HEK293 (cell line): ENCODE measurements around the gene GALNT2.

Source experiments
- CTCF ChIA-PET: fragments of 350-600 bp; formaldehyde crosslinking; extraction: SDS; loops from one replicate; lab custom pipeline; 2021; ENCODE audit warnings: antibody characterized with exemption; lab: Yijun Ruan, JAX
- POLR2A ChIA-PET: fragments of 300-600 bp; formaldehyde crosslinking; extraction: SDS; loops from one replicate; lab custom pipeline; 2020; ENCODE audit warnings: antibody characterized with exemption, inconsistent platforms; lab: Yijun Ruan, JAX
- H3K27ac ChIP-seq: fragments of 200-500 bp; sonication (Bioruptor generic); 2 replicates; pipeline ENCODE4 v1.5.1; 2014; ENCODE audit warnings: low read depth, low read length, control low read depth, inconsistent platforms; ENCODE audit errors: extremely low read depth
- H3K36me3 ChIP-seq, 2 experiments: fragments of 200-500 bp in 1 of 2; sonication (Bioruptor generic) in 1 of 2; 1 replicate in 1 of 2; 2 replicates in 1 of 2; pipeline ENCODE4 v1.5.1; 2014 to 2017; ENCODE audit warnings: inconsistent platforms in 2 of 2, low read length in 2 of 2; ENCODE audit not compliant: control insufficient read depth in 2 of 2, insufficient read depth in 1 of 2
- H3K4me1 ChIP-seq: fragments of 200-500 bp; sonication (Bioruptor generic); 2 replicates; pipeline ENCODE4 v1.5.1; 2014; ENCODE audit warnings: mild to moderate bottlenecking, low read length, inconsistent platforms; ENCODE audit not compliant: control insufficient read depth, insufficient read depth
- H3K4me3 ChIP-seq: 2 replicates; pipeline ENCODE4 v1.5.1; 2011; ENCODE audit warnings: low read depth, mild to moderate bottlenecking, control low read depth, low read length, moderate library complexity
- H3K9me3 ChIP-seq: fragments of 200-500 bp; sonication (Bioruptor generic); 2 replicates; pipeline ENCODE4 v1.5.1; 2014; ENCODE audit warnings: low read depth, low read length, inconsistent platforms; ENCODE audit not compliant: control insufficient read depth, insufficient read depth
- GLI2 ChIP-seq: fragments of 450-650 bp; formaldehyde crosslinking; IDR thresholded peaks from 2 replicates; pipeline ENCODE4; 2017; ENCODE audit warnings: missing biosample characterization, missing genetic modification characterization, low read depth, borderline replicate concordance
- OSR2 ChIP-seq: fragments of 450-650 bp; formaldehyde crosslinking; IDR thresholded peaks from 2 replicates; pipeline ENCODE4 v1.5.1; 2016; ENCODE audit warnings: missing biosample characterization, missing genetic modification characterization
- SCRT1 ChIP-seq: fragments of 450-650 bp; formaldehyde crosslinking; IDR thresholded peaks from 2 replicates; pipeline ENCODE4 v1.5.1; 2016; ENCODE audit warnings: missing biosample characterization, missing genetic modification characterization, borderline replicate concordance
- SCRT2 ChIP-seq: fragments of 450-650 bp; formaldehyde crosslinking; IDR thresholded peaks from 2 replicates; pipeline ENCODE4 v1.5.1; 2016; ENCODE audit warnings: missing biosample characterization, missing genetic modification characterization
- WT1 ChIP-seq: fragments of 450-650 bp; formaldehyde crosslinking; IDR thresholded peaks from 2 replicates; pipeline ENCODE4 v1.5.1; 2016; ENCODE audit warnings: missing biosample characterization, missing genetic modification characterization
- ZBTB8A ChIP-seq: fragments of 450-650 bp; formaldehyde crosslinking; IDR thresholded peaks from 2 replicates; pipeline ENCODE4 v1.5.1; 2016; ENCODE audit warnings: missing biosample characterization, missing genetic modification characterization
- ZFHX2 ChIP-seq: fragments of 450-650 bp; formaldehyde crosslinking; conservative IDR thresholded peaks from 2 replicates; pipeline ENCODE4 v1.5.1; 2016; ENCODE audit warnings: missing biosample characterization, missing genetic modification characterization
- ZNF155 ChIP-seq: fragments of 450-650 bp; formaldehyde crosslinking; IDR thresholded peaks from 2 replicates; pipeline ENCODE4 v1.5.1; 2016; ENCODE audit warnings: missing biosample characterization, missing genetic modification characterization
- ZNF404 ChIP-seq: fragments of 450-650 bp; formaldehyde crosslinking; IDR thresholded peaks from 2 replicates; pipeline ENCODE4 v1.5.1; 2017; ENCODE audit warnings: missing biosample characterization, missing genetic modification characterization
- ZNF501 ChIP-seq: fragments of 450-650 bp; formaldehyde crosslinking; IDR thresholded peaks from 2 replicates; pipeline ENCODE4 v1.5.1; 2016; ENCODE audit warnings: missing biosample characterization, missing genetic modification characterization
- ZNF518A ChIP-seq: fragments of 450-650 bp; formaldehyde crosslinking; conservative IDR thresholded peaks from 2 replicates; pipeline ENCODE4 v1.5.1; 2016; ENCODE audit warnings: low read depth, missing biosample characterization, missing genetic modification characterization
- ZNF558 ChIP-seq: fragments of 450-650 bp; formaldehyde crosslinking; IDR thresholded peaks from 2 replicates; pipeline ENCODE4 v1.5.1; 2016; ENCODE audit warnings: missing biosample characterization, missing genetic modification characterization
- ZNF571 ChIP-seq: fragments of 450-650 bp; formaldehyde crosslinking; IDR thresholded peaks from 2 replicates; pipeline ENCODE4 v1.5.0; 2017; ENCODE audit warnings: missing biosample characterization, missing genetic modification characterization
- ZNF629 ChIP-seq: fragments of 450-650 bp; formaldehyde crosslinking; IDR thresholded peaks from 2 replicates; pipeline ENCODE4 v1.5.1; 2017; ENCODE audit warnings: missing biosample characterization, missing genetic modification characterization
- ZNF837 ChIP-seq: fragments of 450-650 bp; formaldehyde crosslinking; IDR thresholded peaks from 2 replicates; pipeline ENCODE4 v1.5.1; 2016; ENCODE audit warnings: missing biosample characterization, missing genetic modification characterization
- ZSCAN16 ChIP-seq: fragments of 450-650 bp; formaldehyde crosslinking; IDR thresholded peaks from 2 replicates; pipeline ENCODE4 v1.5.1; 2016; ENCODE audit warnings: missing biosample characterization, missing genetic modification characterization

Gene GALNT2

GRCh38 chr1:230248016-230248888 lies 181.2 kb downstream of the GALNT2 start:
- POLR2A ChIA-PET: interaction anchor here (0.6 kb wide), 1 partner anchor 476 kb away, joined by 3 read pairs; no protein-coding TSS in a partner anchor

GRCh38 chr1:230248889-230249270 lies 181.8 kb downstream of the GALNT2 start:
- CTCF ChIA-PET: interaction anchor here (0.7 kb wide), 1 partner anchor 740 kb away, joined by 3 read pairs; no protein-coding TSS in a partner anchor
- no peaks in the 10 kb centered on the region for H3K9me3 ChIP-seq
- TF ChIP-seq ZNF501 (tag by site-specific recombination) (no peak), GLI2 (tag by site-specific recombination) (no peak), WT1 (tag by site-specific recombination) (no peak), ZNF155 (tag by site-specific recombination) (no peak), ZNF558 (tag by site-specific recombination) (no peak), ZNF404 (tag by site-specific recombination) (no peak), ZSCAN16 (tag by site-specific recombination) (no peak), ZNF837 (tag by site-specific recombination) (no peak), ZNF629 (tag by site-specific recombination) (no peak), ZFHX2 (tag by site-specific recombination) (no peak), ZNF518A (tag by site-specific recombination) (no peak), ZNF571 (no peak)
- H3K27ac ChIP-seq: no peak overlapping the region
- POLR2A ChIA-PET: no interaction called here
- H3K4me1 ChIP-seq: no peaks in the 10 kb centered on the region
- H3K36me3 ChIP-seq: peaks cover 0 to 37% of the 10 kb centered on the region in 2 experiments; a peak in 2 of 3 replicates
- no peak overlapping the region for H3K4me3 ChIP-seq

More at GRCh38 chr1:230248016-230248888, 181.2 kb downstream of the GALNT2 start:
- Histone ChIP-seq H3K4me3 (no peak overlapping the region), H3K36me3 (peaks cover 0 to 36% of the 10 kb centered on the region in 2 experiments; a peak in 2 of 3 replicates), H3K4me1 (no peaks in the 10 kb centered on the region), H3K27ac (no peak overlapping the region), H3K9me3 (no peaks in the 10 kb centered on the region)
- CTCF ChIA-PET: interaction anchor here (0.6 kb wide), 1 partner anchor 395 kb away, joined by 6 read pairs; no protein-coding TSS in a partner anchor
- TF ChIP-seq ZBTB8A (tag by site-specific recombination) (no peak), SCRT1 (peak; percentile 81; the same call in 1 of the 2 replicates), WT1 (tag by site-specific recombination) (no peak), SCRT2 (tag by site-specific recombination) (peak; percentile 95), OSR2 (tag by site-specific recombination) (no peak)
